IPS-15b (cell line): ENCODE measurements around the gene RBM12.

Experiments used
- H3K27me3 ChIP-seq: one replicate; pipeline ENCODE4 v1.6.1; 2013; ENCODE audit warnings: low read length; ENCODE audit not compliant: control insufficient read depth, insufficient read depth
- H3K36me3 ChIP-seq: one replicate; pipeline ENCODE4 v1.6.1; 2013; ENCODE audit warnings: low read length; ENCODE audit not compliant: control insufficient read depth, insufficient read depth
- H3K4me1 ChIP-seq: one replicate; pipeline ENCODE4 v1.6.1; 2013; ENCODE audit warnings: mild to moderate bottlenecking, low read length; ENCODE audit not compliant: control insufficient read depth, insufficient read depth
- H3K4me3 ChIP-seq: one replicate; pipeline ENCODE4 v1.5.1; 2013; ENCODE audit warnings: low read depth, low read length
- H3K9ac ChIP-seq: one replicate; pipeline ENCODE4 v1.6.1; 2013; ENCODE audit warnings: low read depth, mild to moderate bottlenecking, low read length
- H3K9me3 ChIP-seq: one replicate; pipeline ENCODE4 v1.6.1; 2013; ENCODE audit warnings: mild to moderate bottlenecking, low read length; ENCODE audit not compliant: control insufficient read depth, insufficient read depth

Gene RBM12

GRCh38 chr20:35662551-35662950, 2.1 kb downstream of the RBM12 start:
- no peaks in the 10 kb centered on the region for H3K36me3 ChIP-seq
- no peaks in the 10 kb centered on the region for H3K27me3 ChIP-seq
- H3K4me3 ChIP-seq: peak overlapping the region; percentile 100
- no peak overlapping the region for H3K9ac ChIP-seq
- H3K4me1 ChIP-seq: peaks cover 13% of the 10 kb centered on the region
- H3K9me3 ChIP-seq: no peaks in the 10 kb centered on the region

- Histone ChIP-seq H3K36me3 (no peaks in the 10 kb centered on the region), H3K4me3 (peak overlapping the region; percentile 16), H3K27me3 (no peaks in the 10 kb centered on the region), H3K9me3 (no peaks in the 10 kb centered on the region), H3K4me1 (peaks cover 13% of the 10 kb centered on the region), H3K9ac (no peak overlapping the region)
Observed at GRCh38 chr20:35661908-35662307, 2.8 kb downstream of the RBM12 start.

GRCh38 chr20:35661053-35661452, 3.6 kb downstream of the RBM12 start:
- H3K4me3 ChIP-seq: no peak overlapping the region
- H3K36me3 ChIP-seq: no peaks in the 10 kb centered on the region
- H3K27me3 ChIP-seq: no peaks in the 10 kb centered on the region
- peaks cover 13% of the 10 kb centered on the region for H3K4me1 ChIP-seq
- H3K9me3 ChIP-seq: no peaks in the 10 kb centered on the region
- H3K9ac ChIP-seq: no peak overlapping the region

- Histone ChIP-seq H3K9ac (no peak overlapping the region), H3K4me3 (peak overlapping the region; percentile 7), H3K4me1 (peaks cover 13% of the 10 kb centered on the region), H3K36me3 (no peaks in the 10 kb centered on the region), H3K9me3 (no peaks in the 10 kb centered on the region), H3K27me3 (no peaks in the 10 kb centered on the region)
Observed at GRCh38 chr20:35660122-35660937, 4.4 kb downstream of the RBM12 start.

- Histone ChIP-seq H3K4me1 (peaks cover 13% of the 10 kb centered on the region), H3K27me3 (no peaks in the 10 kb centered on the region), H3K4me3 (no peak overlapping the region), H3K36me3 (peaks cover 13% of the 10 kb centered on the region), H3K9ac (no peak overlapping the region), H3K9me3 (no peaks in the 10 kb centered on the region)
Observed at GRCh38 chr20:35657271-35657670, 7.4 kb downstream of the RBM12 start.

- no peak overlapping the region for H3K9ac ChIP-seq
- no peaks in the 10 kb centered on the region for H3K27me3 ChIP-seq
- no peaks in the 10 kb centered on the region for H3K4me1 ChIP-seq
- H3K4me3 ChIP-seq: no peak overlapping the region
- peaks cover 13% of the 10 kb centered on the region for H3K36me3 ChIP-seq
- no peaks in the 10 kb centered on the region for H3K9me3 ChIP-seq
Observed at GRCh38 chr20:35654415-35654814, 10.3 kb downstream of the RBM12 start.

- Histone ChIP-seq H3K36me3 (peaks cover 13% of the 10 kb centered on the region), H3K4me3 (no peak overlapping the region), H3K27me3 (no peaks in the 10 kb centered on the region), H3K9me3 (no peaks in the 10 kb centered on the region), H3K9ac (no peak overlapping the region), H3K4me1 (no peaks in the 10 kb centered on the region)
Observed at GRCh38 chr20:35653893-35654292, 10.8 kb downstream of the RBM12 start.

- Histone ChIP-seq H3K9ac (no peak overlapping the region), H3K4me1 (no peaks in the 10 kb centered on the region), H3K36me3 (peaks cover 13% of the 10 kb centered on the region), H3K27me3 (no peaks in the 10 kb centered on the region), H3K9me3 (no peaks in the 10 kb centered on the region), H3K4me3 (no peak overlapping the region)
Observed at GRCh38 chr20:35653430-35653734, 11.3 kb downstream of the RBM12 start.

- Histone ChIP-seq H3K9ac (no peak overlapping the region), H3K4me3 (no peak overlapping the region), H3K9me3 (no peaks in the 10 kb centered on the region), H3K36me3 (peaks cover 13% of the 10 kb centered on the region), H3K4me1 (no peaks in the 10 kb centered on the region), H3K27me3 (no peaks in the 10 kb centered on the region)
Observed at GRCh38 chr20:35652641-35653429, 11.9 kb downstream of the RBM12 start.

- Histone ChIP-seq H3K4me1 (no peaks in the 10 kb centered on the region), H3K4me3 (no peak overlapping the region), H3K27me3 (no peaks in the 10 kb centered on the region), H3K9me3 (no peaks in the 10 kb centered on the region), H3K9ac (no peak overlapping the region), H3K36me3 (peaks cover 13% of the 10 kb centered on the region)
Observed at GRCh38 chr20:35651958-35652357, 12.7 kb downstream of the RBM12 start.

GRCh38 chr20:35650632-35651031, 14.1 kb downstream of the RBM12 start:
- no peaks in the 10 kb centered on the region for H3K27me3 ChIP-seq
- H3K4me1 ChIP-seq: no peaks in the 10 kb centered on the region
- H3K36me3 ChIP-seq: peaks cover 13% of the 10 kb centered on the region
- H3K4me3 ChIP-seq: no peak overlapping the region
- no peak overlapping the region for H3K9ac ChIP-seq
- H3K9me3 ChIP-seq: no peaks in the 10 kb centered on the region

- H3K36me3 ChIP-seq: no peaks in the 10 kb centered on the region
Observed at GRCh38 chr20:35648836-35649235, 15.9 kb downstream of the RBM12 start.

More at GRCh38 chr20:35648836-35649235, 15.9 kb downstream of the RBM12 start:
- no peaks in the 10 kb centered on the region for H3K27me3 ChIP-seq
- no peaks in the 10 kb centered on the region for H3K9me3 ChIP-seq
- H3K4me1 ChIP-seq: no peaks in the 10 kb centered on the region
- H3K4me3 ChIP-seq: no peak overlapping the region
- H3K9ac ChIP-seq: no peak overlapping the region
